Liver (tissue), 9 donors: ENCODE data around the gene SASH1. TPM values are rescaled to one million over a fixed set of nuclear protein-coding genes. Genes with fewer than 3 reads are reported as not detected.
A peak's percentile ranks its signal among the peaks of the same experiment; 100 is the strongest.

Source experiments
- DNase-seq: peaks from one replicate; pipeline ENCODE4 v3.0.0-alpha.2; 2017; ENCODE audit warnings: low spot score
- H3K27ac ChIP-seq, 2 donors: one replicate each; pipeline ENCODE4 v1.7.0; 2013; ENCODE audit warnings: inconsistent platforms in 2 of 2, low read length in 2 of 2, control low read depth in 1 of 2, low read depth in 1 of 2, mild to moderate bottlenecking in 1 of 2
- H3K27me3 ChIP-seq, 4 donors: one replicate each; pipeline versions ENCODE4 v1.6.1 to v1.7.0; 2013; ENCODE audit warnings: low read length in 3 of 4, inconsistent platforms in 1 of 4, mild to moderate bottlenecking in 1 of 4, moderate library complexity in 1 of 4; ENCODE audit not compliant: control insufficient read depth in 4 of 4, insufficient read depth in 4 of 4
- H3K36me3 ChIP-seq, 4 donors: one replicate each; pipeline versions ENCODE4 v1.6.1 to v1.7.0; 2013; ENCODE audit warnings: low read length in 3 of 4, mild to moderate bottlenecking in 3 of 4, low read depth in 1 of 4, moderate library complexity in 1 of 4; ENCODE audit not compliant: control insufficient read depth in 4 of 4, insufficient read depth in 3 of 4
- H3K4me1 ChIP-seq, 4 donors: one replicate each; pipeline versions ENCODE4 v1.6.1 to v1.7.0; 2013; ENCODE audit warnings: low read length in 3 of 4, mild to moderate bottlenecking in 3 of 4, moderate library complexity in 1 of 4; ENCODE audit not compliant: control insufficient read depth in 4 of 4, insufficient read depth in 4 of 4
- H3K4me3 ChIP-seq, 3 donors: one replicate each; pipeline versions ENCODE4 v1.6.1 to v1.7.0; 2013; ENCODE audit warnings: low read length in 3 of 3, control low read depth in 1 of 3, low read depth in 1 of 3, mild to moderate bottlenecking in 1 of 3
- H3K9ac ChIP-seq, 2 donors: one replicate each; pipeline ENCODE4 v1.7.0; 2013; ENCODE audit warnings: low read length in 2 of 2, mild to moderate bottlenecking in 2 of 2, moderate library complexity in 2 of 2, control low read depth in 1 of 2, low read depth in 1 of 2
- H3K9me3 ChIP-seq, 4 donors: one replicate each; pipeline versions ENCODE4 v1.6.1 to v1.7.0; 2013; ENCODE audit warnings: low read length in 3 of 4; ENCODE audit not compliant: control insufficient read depth in 4 of 4
- ATF3 ChIP-seq: IDR thresholded peaks from 2 replicates; pipeline ENCODE4 v1.6.1; 2016; ENCODE audit warnings: antibody characterized with exemption
- CTCF ChIP-seq: fragments of 150-350 bp; IDR thresholded peaks from 2 replicates; pipeline ENCODE4 v1.5.1; 2017; ENCODE audit warnings: improper control_type of control experiment, low read depth, low read length; ENCODE audit not compliant: missing input control
- EGR1 ChIP-seq, 2 donors: IDR thresholded peaks; 2 replicates each; pipeline ENCODE4 v1.6.1; 2016 to 2018; ENCODE audit warnings: antibody characterized with exemption in 2 of 2, low read depth in 2 of 2
- FOXA1 ChIP-seq: IDR thresholded peaks from 2 replicates; pipeline ENCODE4 v1.6.1; 2016; ENCODE audit warnings: antibody characterized with exemption
- FOXA2 ChIP-seq: IDR thresholded peaks from 2 replicates; pipeline ENCODE4 v1.6.1; 2016; ENCODE audit warnings: antibody characterized with exemption
- GABPA ChIP-seq, 2 donors: IDR thresholded peaks in 1 of 2; conservative IDR thresholded peaks in 1 of 2; 2 replicates each; pipeline ENCODE4 v1.6.1; 2016; ENCODE audit warnings: antibody characterized with exemption in 2 of 2, mild to moderate bottlenecking in 1 of 2, moderate library complexity in 1 of 2
- HNF4A ChIP-seq, 2 donors: conservative IDR thresholded peaks; 2 replicates each; pipeline ENCODE4 v1.6.1; 2016; ENCODE audit warnings: antibody characterized with exemption in 2 of 2, mild to moderate bottlenecking in 2 of 2
- HNF4G ChIP-seq: IDR thresholded peaks from 2 replicates; pipeline ENCODE4 v1.6.1; 2016; ENCODE audit warnings: antibody characterized with exemption
- JUND ChIP-seq, 2 donors: IDR thresholded peaks; 2 replicates each; pipeline ENCODE4 v1.6.1; 2016; ENCODE audit warnings: antibody characterized with exemption in 2 of 2
- NR2F2 ChIP-seq: IDR thresholded peaks from 2 replicates; pipeline ENCODE4 v1.6.1; 2016; ENCODE audit warnings: antibody characterized with exemption
- RAD21 ChIP-seq, 2 donors: IDR thresholded peaks; 2 replicates each; pipeline ENCODE4 v1.6.1; 2016; ENCODE audit warnings: antibody characterized with exemption in 2 of 2, mild to moderate bottlenecking in 2 of 2
- REST ChIP-seq: IDR thresholded peaks from 2 replicates; pipeline ENCODE4 v1.6.1; 2016; ENCODE audit warnings: antibody characterized with exemption, mild to moderate bottlenecking
- RXRA ChIP-seq, 2 donors: IDR thresholded peaks; 2 replicates each; pipeline ENCODE4 v1.6.1; 2017 to 2018; ENCODE audit warnings: antibody characterized with exemption in 2 of 2, mild to moderate bottlenecking in 1 of 2
- SP1 ChIP-seq: IDR thresholded peaks from 2 replicates; pipeline ENCODE4 v1.6.1; 2018; ENCODE audit warnings: antibody characterized with exemption, mild to moderate bottlenecking
- TAF1 ChIP-seq: conservative IDR thresholded peaks from 2 replicates; pipeline ENCODE4 v1.6.1; 2016; ENCODE audit warnings: antibody characterized with exemption, mild to moderate bottlenecking
- ZBTB33 ChIP-seq: IDR thresholded peaks from 2 replicates; pipeline ENCODE4 v1.6.1; 2016; ENCODE audit warnings: antibody characterized with exemption
- WGBS: extraction: QIAGEN DNeasy Blood & Tissue Kit; methylation state at CpG from one replicate; pipeline ENCODE4 v1.1.7; 2013; 5-methylcytosine and 5-hydroxymethylcytosine counted together
- polyA plus RNA-seq, 2 donors: library from polyadenylated mRNA; stranded (reverse) in 1 of 2; unstranded in 1 of 2; fragments of 200-250 nt in 1 of 2; fragments of >200 nt in 1 of 2; fragmentation: Nextera tagmentation in 1 of 2; extraction: Ambion mirVana in 1 of 2; gene quantifications; one replicate each; pipeline versions ENCODE4 v1.2.1 to v1.2.3, GENCODE V29; 2013 to 2015
- total RNA-seq, 2 donors: library from RNA; depleted of rRNA; stranded (reverse); fragments of >200 nt; gene quantifications; one replicate each; pipeline ENCODE4 v1.2.3, GENCODE V29; 2014
- donor health status: healthy.
- donor health status: healthy.
- donor health status: healthy.
- donor health status: healthy.
- donor health status: healthy.

Gene SASH1
- total and polyA plus RNA-seq, 4 donors = 3.5 to 16.4 (median 7.6) TPM

GRCh38 chr6:148500402-148500801 lies 157.8 kb downstream of the SASH1 start:
- Histone ChIP-seq H3K4me1 (no peaks in the 10 kb centered on the region), H3K9ac (no peak overlapping the region), H3K4me3 (no peak overlapping the region), H3K36me3 (no peaks in the 10 kb centered on the region), H3K9me3 (no peaks in the 10 kb centered on the region), H3K27me3 (no peaks in the 10 kb centered on the region), H3K27ac (no peak overlapping the region)
- peak; percentile 83 for TF ChIP-seq NR2F2
- no peak for TF ChIP-seq EGR1 (IDR thresholded peaks at IDR 0.05; ENCODE audit: low read depth in 2 of 2)
- no peak for DNase-seq
- 83% methylated on average over 2 of the region's 2 CpGs for WGBS

- Histone ChIP-seq H3K9ac (no peak overlapping the region), H3K4me3 (no peak overlapping the region), H3K27me3 (no peaks in the 10 kb centered on the region), H3K36me3 (no peaks in the 10 kb centered on the region), H3K9me3 (no peaks in the 10 kb centered on the region), H3K27ac (no peak overlapping the region), H3K4me1 (no peaks in the 10 kb centered on the region)
- no peak for DNase-seq
- WGBS = 79% methylated on average over 5 of the region's 5 CpGs
- TF ChIP-seq FOXA2 = no peak
- TF ChIP-seq JUND (IDR thresholded peaks at IDR 0.05) = peak in 1 of 2 donors; percentile 38
- no peak for TF ChIP-seq FOXA1
- TF ChIP-seq RXRA (IDR thresholded peaks at IDR 0.05) = no peak
- no peak for TF ChIP-seq HNF4A (conservative IDR thresholded peaks at IDR 0.05)
Measured at GRCh38 chr6:148501178-148501590, 158.5 kb downstream of the SASH1 start.

- H3K36me3 ChIP-seq = no peaks in the 10 kb centered on the region
- no peak overlapping the region for H3K4me3 ChIP-seq
- no peaks in the 10 kb centered on the region for H3K4me1 ChIP-seq
- no peaks in the 10 kb centered on the region for H3K9me3 ChIP-seq
- H3K9ac ChIP-seq = no peak overlapping the region
- no peak for DNase-seq
- no peak for TF ChIP-seq NR2F2
- TF ChIP-seq GABPA (IDR thresholded peaks at IDR 0.05 in 1 of 2, conservative IDR thresholded peaks at IDR 0.05 in 1 of 2) = no peak
- TF ChIP-seq RXRA (IDR thresholded peaks at IDR 0.05) = no peak
- no peak for TF ChIP-seq SP1
- TF ChIP-seq TAF1 = no peak
- TF ChIP-seq RAD21 (IDR thresholded peaks at IDR 0.05) = no peak
- TF ChIP-seq ATF3 = no peak
- no peak for TF ChIP-seq FOXA1
- TF ChIP-seq CTCF = no peak
- no peak for TF ChIP-seq REST
- no peak for TF ChIP-seq JUND (IDR thresholded peaks at IDR 0.05)
- TF ChIP-seq FOXA2 = no peak
- TF ChIP-seq HNF4G = no peak
- TF ChIP-seq ZBTB33 = no peak
- no peak for TF ChIP-seq EGR1 (IDR thresholded peaks at IDR 0.05; ENCODE audit: low read depth in 2 of 2)
- H3K27me3 ChIP-seq = no peaks in the 10 kb centered on the region
- H3K27ac ChIP-seq = no peak overlapping the region
- 77% methylated on average over 8 of the region's 8 CpGs for WGBS
Measured at GRCh38 chr6:148502083-148502772, 159.6 kb downstream of the SASH1 start.
